HG02981 (cell line): ENCODE results near the gene PHYHIPL.

Source experiments
- ATAC-seq: cut with Tn5 transposase; IDR thresholded peaks from one replicate; pipeline ENCODE4 v1.9.1; 2021; ENCODE audit warnings: mild to moderate bottlenecking, moderate library complexity; ENCODE audit not compliant: unreplicated experiment

The PHYHIPL gene

DNA sequence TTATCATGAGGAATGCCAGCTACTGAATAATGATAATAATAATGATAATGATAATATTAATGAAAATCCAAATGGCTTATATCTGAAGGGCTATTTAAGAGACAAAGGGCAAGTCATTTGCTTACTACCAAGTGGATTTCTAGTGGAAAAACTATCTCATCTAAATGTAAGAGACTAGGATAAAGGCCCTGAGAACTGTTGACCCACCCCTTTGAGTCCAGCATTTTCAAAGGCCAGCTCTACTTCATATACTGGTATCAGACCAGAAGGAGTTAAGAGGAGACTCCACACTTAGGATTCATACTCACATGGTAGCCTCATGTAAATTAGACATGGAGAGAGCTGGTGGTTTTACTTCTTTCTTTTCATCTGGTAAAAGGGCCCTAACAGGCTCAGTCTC, 76.0 kb downstream of the PHYHIPL start:
- ATAC-seq, result no peak

DNA sequence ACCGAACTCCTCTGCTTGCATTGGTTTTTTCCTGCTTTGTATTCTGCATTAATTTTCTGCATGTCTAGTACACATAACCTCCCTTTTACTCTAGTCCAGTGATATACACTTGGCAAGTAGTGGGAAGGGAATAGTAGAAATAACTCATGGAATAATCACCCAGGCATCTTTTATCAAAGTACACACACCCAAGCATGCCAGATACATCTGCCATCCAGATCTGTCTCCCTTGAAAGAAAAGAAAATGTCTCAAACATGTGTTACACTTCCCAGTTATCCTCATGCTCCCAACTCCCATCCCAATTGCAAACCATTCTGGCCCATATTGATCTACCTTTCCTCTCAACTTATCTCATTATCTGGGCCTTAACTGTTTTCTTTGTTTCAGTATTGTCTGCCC, 79.0 kb downstream of the PHYHIPL start:
- ATAC-seq, result no peak

DNA sequence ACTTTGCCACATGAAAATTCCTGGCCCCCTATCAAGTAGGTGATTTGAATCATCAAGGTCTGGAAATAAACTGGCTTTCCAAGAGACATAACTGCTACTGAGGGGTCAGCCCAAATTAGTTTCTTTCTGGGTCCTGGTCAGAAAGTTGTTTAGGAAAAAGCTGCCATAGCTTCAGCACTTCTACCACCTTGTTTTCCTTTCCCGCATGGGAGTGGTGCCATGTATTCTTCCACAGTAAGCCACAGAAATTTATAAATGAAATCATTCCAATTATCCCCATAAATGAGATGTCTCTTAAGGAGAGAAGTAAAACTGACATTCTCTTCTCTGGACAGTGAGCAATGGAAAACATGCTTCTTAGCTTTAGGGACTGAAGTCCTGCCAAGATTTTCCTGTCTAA, 80.8 kb downstream of the PHYHIPL start:
- ATAC-seq, result no peak

DNA sequence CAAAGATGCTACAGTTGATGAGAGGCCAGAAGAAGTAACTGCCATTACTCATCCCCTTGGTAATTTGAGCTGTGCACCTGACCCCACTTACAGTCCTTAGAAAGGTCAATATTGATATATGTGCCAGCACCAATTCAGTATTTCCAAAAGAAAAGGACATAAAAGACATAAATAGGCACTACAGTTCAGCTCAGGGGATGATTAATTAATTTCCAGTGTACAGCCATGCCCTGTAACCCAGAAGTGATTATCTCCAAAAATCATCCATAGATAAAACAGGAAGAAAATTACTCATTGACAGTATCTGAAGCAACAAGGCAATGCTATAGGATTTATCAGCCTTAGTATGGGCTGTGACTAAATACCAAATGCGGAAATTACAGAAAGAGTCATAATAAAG, 82.4 kb downstream of the PHYHIPL start:
- no peak for ATAC-seq

DNA sequence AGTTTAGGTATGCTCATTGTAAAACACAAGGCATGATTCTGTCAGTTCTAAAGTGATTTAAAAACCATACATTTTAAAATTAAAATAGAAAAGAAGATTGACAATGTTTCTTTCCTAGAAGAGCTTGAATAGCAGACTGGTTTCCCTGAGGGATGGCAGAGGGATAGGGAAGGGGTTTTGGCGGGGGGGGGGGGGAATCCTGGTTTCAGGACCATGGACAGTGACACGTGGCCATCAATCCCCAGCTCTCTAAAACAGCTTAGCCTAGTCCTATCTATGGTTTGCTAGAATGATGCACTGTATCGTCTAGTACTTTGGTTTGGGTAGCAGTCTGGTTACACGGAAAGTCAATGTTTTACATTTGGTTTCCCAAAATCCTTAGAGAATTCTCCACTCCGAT, 88.7 kb downstream of the PHYHIPL start:
- ATAC-seq, result no peak

DNA sequence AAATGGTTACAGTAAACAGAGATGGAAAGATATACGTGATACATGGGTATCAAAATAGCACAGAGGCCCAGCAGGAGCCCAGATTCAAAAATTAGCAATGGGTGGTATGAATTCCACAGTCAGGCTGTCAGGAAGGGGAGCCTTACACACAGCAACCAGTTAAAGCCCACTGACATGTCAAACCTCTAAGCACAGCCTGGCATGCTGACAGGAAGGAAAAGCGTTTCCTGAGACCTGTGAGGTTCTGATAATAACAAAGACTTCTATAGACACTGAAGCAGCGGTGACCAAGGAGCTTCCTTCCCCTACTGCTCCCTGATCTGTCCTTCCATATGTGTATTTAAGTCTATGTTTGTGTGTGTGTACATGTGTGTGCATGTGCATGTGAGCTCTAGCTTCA, 89.9 kb downstream of the PHYHIPL start:
- ATAC-seq, result no peak

DNA sequence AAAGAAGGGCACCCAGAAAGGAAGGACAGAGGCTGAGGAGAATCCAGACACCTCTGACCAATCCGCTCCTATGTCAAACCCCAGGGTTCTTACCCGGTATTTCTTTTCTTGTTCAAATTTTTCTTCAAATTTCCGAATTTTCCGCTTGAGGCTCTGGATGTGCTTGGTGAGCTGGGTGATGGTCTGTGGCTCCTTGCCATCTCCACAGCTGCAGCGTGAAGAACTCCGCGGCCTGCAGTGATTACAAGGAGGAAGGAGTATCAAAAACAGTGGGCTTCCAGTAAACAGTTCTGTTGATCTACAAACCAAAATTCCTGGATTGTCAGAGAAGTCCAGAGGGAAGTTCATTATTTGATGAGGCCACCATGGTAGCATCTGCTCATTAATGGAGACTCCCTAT, 92.0 kb downstream of the PHYHIPL start:
- no peak for ATAC-seq

DNA sequence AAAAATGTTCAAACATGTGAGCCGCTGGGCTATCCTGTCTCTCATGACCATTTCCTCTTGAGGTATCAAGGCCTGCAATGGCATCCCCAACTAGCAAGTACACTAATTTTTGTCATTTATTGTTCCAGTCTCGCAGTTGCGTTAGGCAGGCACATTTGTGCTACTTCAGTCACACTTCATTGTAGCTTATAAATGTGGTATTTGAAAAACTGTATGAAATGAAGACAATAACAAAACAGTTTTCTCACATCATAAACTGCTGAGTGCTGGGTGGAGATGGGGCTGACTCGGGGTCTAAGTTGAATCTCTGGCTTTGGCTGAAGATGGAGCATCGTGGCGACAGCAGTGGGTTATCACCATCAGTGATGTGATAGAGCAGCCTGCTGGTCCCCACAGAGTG, 93.2 kb downstream of the PHYHIPL start:
- no peak for ATAC-seq

DNA sequence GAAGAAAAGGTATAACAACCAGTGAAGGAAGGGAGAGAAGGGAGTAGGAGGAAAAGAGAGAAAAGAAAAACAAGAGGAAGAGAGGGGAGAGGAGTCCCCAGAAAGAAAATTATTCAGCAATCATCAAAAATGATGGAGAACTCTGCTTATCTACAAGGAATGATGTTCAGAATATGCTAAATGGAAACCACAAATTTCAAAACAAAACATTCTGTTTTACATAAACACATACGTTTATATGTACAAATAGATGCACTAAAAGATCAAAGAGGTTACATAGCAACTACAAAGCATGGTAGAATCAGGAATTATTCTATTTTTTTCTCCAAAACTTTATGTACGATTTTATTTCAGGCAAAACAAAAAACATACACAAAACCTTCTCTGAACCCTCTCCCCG, 94.0 kb downstream of the PHYHIPL start:
- ATAC-seq, result no peak

DNA sequence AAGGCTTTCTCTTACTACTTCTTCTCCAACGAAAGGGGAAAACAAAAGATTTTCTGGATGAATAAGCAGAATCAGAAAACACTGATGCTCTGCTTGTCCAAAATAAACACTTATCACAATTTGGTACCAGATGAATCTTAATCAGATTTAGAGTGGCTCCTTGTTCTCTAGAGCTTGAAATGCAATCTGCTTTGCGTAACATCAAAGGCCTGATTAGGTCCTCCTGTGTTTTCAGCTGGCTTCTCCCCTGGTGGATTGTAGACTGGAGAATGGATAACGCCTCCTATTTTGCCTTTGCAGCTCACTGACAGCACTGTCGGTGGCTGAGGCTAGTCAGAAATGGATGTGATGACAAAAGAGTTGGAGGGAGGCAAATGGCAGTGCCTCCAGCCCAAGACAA, 94.7 kb downstream of the PHYHIPL start:
- no peak for ATAC-seq

DNA sequence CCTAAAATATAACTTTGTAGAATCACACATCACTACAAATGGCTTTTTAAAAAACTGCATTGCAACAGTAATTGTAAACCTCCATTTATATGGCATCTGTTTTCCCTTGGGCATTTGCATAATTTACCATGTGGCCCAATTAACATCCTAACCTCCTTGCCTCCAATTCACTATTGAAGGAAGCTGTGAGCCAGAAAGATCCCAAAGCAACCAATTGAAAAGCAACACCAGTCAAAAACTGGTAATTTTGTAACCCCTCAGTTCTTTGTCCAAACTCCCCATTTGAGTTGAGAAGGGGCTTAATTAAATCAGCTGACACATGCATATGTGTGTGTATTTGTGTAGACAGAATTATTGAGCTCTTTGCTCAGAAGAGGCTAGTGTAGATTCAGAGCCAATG, 95.6 kb downstream of the PHYHIPL start:
- no peak for ATAC-seq

DNA sequence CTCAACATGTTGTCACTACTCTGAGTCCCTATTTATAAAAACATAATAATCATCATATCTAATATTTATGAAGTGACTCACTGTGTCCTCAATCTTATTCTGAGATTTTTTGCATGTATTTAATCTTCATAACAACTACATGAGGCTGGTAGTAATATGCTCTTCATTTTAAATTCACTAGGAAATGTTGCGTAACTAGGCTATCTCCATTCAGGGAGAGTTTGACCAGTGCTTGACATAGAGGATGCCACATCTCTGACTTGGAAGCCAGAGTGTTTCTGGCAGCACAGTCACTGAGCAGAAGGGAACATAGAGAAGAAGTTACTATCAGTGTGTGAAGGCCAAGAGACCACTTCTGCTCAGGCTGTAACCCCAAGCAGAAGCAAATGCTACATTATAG, 97.0 kb downstream of the PHYHIPL start:
- ATAC-seq, result no peak

DNA sequence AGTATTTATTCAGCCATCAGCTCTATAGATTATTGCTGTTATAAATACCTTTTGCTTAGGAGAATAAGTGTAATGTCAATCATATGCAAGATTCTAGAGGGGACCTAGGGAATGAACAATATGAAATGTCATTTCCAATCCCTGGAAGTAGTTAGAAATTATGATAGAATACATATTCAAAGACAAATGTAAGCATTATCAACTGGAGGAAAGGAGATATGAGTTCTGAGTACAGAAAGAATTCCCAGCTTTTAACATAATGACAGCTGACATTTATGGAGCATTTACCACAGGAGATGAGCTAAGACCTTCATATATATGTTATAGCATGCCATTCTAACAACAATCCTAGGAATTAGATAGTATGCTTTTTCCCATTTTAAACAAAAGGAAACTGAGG, 99.7 kb downstream of the PHYHIPL start:
- ATAC-seq, result no peak

DNA sequence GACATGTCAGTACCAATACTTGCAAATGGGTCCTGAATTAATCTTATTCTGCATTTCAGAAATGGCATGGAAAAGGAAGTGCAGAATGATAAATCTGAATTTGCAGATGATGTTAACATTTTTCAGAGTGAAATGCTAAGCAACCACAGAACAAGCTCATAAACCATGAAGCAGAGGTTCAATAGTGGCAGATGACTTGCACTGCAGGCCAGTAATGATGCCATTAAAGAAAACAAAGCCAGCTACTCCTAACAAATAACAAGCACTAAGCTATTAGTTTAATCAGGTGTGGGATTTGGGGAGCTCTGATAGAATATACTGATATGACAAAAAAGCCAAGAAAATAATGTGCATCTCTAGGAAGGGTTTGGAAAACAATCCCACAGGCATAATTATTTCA, 100.5 kb downstream of the PHYHIPL start:
- no peak for ATAC-seq

DNA sequence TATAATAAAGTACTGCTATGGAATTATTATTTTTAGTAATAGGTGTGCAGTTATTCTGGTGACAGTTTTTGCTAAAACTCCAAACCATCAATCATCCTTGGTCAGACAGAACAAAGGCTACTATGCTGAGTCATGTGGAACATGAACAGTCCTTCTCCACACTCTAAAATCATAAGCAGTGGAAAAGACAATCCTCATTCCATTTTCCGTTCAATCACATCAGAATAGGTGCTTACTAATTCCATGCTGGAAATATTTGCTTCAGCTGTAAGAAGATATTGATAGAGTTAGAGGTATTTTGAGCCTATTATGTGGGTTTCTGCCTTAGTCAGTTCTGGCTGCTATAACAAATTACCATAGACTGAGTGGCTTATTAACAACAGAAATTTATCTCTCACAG, 103.0 kb downstream of the PHYHIPL start:
- ATAC-seq, result no peak

DNA sequence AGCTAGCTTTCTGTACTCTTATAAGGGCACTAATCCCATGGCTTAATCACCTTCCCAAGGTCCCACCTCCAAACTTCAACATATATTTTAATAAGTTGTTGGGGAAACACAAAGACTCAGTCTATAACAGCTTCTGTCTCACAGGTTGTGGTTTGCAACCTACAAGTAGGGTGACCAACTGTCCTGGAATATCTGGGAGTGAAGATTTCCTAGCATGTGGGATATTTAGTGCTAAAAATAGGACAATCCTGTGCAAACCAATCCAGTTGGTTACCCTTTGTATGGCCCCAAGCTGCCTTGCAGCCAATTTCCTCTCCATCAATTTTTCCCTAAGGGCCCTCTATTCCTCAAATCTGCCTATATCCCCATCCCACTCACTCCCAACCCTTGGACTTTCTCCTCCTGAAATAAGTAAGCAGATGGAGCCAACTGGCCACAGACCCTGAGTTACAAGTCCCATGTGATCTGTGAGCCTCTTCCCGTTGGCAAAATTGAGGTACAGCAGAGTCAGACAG, 103.6 kb downstream of the PHYHIPL start:
- no peak for ATAC-seq

DNA sequence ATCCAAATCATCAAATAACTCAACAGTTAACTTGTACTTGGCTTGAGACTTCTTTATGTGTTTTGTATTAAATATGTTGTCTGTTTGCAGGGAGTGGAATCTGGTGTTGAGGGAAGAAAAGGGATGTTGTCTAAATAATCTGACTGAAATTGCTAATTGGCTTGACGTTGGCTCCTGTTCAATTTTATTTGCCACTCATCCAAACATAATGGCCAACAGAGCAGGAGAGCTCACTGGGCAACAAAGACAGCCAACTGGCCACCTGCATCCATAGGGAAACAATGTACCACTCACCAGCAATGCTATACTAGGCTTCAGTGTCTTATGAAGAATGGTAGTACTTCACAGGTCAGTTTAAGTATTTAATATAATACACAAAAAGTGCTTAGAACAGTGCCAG, 105.4 kb downstream of the PHYHIPL start:
- no peak for ATAC-seq

DNA sequence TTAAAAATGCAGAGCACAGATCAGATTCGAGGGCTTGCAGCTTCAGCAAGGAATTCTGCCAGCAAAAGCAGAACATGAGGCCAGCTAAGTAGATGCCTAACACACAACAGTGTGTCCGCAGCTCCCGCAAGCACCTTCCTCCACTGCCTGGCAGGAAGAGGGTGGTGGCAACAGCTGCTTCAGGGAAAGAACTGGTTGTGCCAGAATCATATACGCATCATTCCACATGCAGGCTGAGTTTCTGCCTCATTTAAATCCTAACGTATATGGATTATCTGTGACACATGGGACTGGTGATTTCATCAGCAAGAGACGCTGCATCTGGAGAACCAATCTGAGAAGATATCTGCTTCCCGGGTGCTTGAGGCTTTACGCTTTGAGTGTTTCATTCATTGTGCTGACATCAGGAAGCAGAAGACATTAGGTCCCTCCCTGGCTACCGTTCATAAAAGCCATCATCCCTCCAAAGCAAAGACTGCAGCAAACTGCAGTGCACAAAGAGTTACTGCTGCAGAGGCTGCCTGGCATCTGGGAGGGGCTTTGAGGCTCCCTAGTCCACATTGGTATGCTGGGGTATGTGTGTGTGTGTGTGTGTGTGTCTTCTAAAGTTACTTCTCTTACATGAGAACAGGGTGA, 107.1 kb downstream of the PHYHIPL start:
- no peak for ATAC-seq

DNA sequence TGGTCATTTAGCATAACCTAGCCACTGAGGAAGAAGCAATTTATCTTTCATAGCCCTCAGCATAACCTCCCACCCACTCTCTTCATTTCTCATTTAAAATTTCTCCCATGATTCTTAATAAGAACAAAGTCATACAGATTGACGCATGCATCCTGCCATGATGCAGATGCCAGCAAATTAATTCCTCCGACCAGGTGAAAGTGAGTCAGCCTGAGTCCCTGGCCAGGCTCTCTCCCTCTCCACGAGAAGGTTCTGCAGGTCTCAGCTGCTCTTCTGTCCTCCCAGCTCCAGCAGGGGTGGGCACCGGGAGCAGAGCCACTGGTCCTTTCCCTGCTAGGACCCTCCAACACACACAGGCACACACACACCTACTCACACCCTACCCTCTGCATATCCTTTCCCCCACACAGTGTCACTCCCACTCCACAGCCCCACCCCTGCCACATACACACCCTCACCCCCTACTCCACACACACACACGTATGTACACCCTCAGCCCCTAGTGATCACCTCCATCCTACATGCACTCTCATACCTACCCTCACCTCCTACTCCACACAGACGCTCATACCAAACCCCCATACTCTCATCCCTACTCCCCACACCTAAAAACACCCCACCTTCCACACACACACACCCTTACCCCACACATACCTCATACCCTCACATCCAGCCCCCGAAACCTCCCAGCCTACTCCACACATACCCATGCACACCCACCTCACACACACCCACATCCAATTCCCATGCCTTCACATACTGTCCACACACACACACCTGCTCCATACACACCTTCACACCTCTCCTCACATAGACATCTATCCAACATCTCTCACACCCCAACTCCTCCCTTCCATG, 107.9 kb downstream of the PHYHIPL start:
- no peak for ATAC-seq

DNA sequence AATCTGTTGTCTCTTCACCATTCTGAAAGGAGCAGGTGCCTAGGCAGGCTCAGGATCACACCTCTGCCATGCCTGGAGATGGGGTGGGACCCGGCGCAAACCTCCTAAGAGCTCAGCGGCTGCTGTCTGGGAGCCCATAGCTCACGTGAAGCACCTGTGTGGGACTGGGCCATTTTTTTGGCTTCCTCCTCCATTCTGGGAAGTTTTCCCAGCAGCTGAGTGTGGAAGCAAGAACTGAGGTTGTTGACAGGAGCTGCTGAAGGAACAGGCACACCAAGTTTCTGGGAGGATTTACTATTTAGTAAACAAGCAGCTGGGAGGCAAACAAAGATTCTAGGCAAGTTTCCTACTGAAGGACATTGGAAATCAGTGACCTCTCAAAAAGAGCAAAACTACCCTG, 108.6 kb downstream of the PHYHIPL start:
- no peak for ATAC-seq

DNA sequence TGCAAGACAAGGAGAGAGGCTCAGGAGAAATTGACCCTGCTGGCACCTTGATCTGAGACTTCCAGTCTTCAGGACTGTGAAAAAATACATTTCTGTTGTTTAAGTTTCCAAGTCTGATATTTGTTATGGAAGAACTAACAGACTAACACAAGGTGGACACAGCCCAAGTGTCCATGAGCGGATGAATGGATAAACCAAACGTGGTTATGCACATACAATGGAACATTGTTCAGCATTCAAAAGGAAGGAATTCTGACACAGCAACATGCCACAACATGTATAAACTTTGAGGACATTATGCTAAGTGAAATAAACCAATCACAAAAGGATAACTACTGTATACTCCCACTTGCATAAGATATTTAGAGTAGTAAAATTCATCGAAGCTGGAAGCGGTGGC, 109.4 kb downstream of the PHYHIPL start:
- no peak for ATAC-seq

DNA sequence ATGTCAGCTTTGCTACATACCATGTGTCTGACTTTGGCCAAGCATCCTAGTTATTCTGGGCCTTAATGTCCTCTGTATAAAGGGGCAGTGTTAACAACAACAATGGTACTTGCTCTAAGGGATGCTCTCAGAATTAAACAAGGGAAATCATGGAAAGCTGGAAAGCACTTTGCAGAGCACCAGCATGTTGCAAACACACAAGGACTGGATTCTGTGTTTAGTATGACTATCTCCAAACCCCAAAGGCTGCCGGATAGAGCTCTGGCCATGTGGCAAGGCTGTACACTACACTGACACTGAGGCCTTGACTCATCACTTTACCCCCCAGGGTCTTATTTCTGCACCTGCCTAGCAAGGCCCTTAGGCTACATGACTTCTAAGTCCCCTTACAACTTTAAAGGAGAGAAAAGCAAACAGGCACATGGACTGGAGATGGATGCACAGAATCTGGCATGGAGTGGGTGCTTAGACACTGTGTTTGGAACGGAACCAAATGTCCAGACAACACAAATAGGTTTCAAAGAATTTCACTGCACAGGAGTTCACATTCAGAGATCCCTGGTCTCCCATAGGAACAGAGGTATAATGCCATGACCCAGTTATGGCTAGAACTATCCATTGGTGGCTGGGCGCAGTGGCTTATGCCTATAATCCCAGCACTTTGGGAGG, 111.3 kb downstream of the PHYHIPL start:
- ATAC-seq, result no peak
